Measurements from ENCODE around the gene CEP170. TPM values are rescaled to one million over a fixed set of nuclear protein-coding genes. Genes with fewer than 3 reads are reported as not detected.
"Not testable (repeated sequence)": the region's sequence is repeated elsewhere in the genome, so short reads cannot be mapped to it uniquely, and the experiment has no call there.

The CEP170 gene
- polyA plus RNA-seq, 3 donors: 55.0 to 62.9 (median 55.2) TPM

DNA sequence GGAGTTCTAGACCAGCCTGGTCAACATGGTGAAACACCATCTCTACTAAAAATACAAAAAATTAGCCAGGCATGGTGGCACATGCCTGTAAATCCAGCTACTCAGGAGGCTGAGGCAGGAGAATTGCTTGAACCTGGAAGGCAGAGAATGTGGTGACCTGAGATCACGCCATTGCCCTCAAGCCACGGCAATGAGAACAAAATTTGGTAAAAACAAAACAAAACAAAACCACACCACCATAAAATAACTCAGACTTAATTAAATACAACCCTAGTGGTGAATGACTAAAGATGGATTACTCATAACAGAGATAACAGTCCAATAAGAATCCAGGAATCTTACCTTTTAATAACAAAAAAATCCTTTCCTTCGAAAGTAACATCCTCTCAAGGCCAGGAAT, 167.7 kb downstream of the CEP170 start:
- not testable (repeated sequence) for DNase-seq (ENCODE audit: low read depth in 3 of 3, low spot score in 2 of 3)

Other genes with a start within 250 kb of the CEP170 start
- gene SDCCAG8, start 760 bp upstream of the CEP170 start, polyA plus RNA-seq (ENCODE audit: insufficient read length in 3 of 3): 10 to 100 TPM; 38.6 to 45.3 (median 42.2) TPM

Data from right renal cortex interstitium (tissue), 3 donors.